ENCODE measurements around the gene RBFOX2. TPM values are rescaled to one million over a fixed set of nuclear protein-coding genes. Genes with fewer than 3 reads are reported as not detected.
"Not testable (repeated sequence)": the region's sequence is repeated elsewhere in the genome, so short reads cannot be mapped to it uniquely, and the experiment has no call there.

RBFOX2 gene
- total RNA-seq, 1 donor from 2014 or later, result 126 TPM

GRCh38 chr22:36064358-36064757, 35.7 kb upstream of the RBFOX2 start:
- TF ChIP-seq CTCF (conservative IDR thresholded peaks at IDR 0.05), result no peak
- Mint-ChIP-seq H3K27me3 (ENCODE audit: low read depth) (no peaks in the 10 kb centered on the region), H3K27ac (ENCODE audit: unreplicated experiment) (no peak overlapping the region), H3K4me3 (peak overlapping the region; percentile 85), H3K36me3 (ENCODE audit: low read depth) (no peaks in the 10 kb centered on the region), H3K9me3 (no peaks in the 10 kb centered on the region), H3K4me1 (peaks cover 20% of the 10 kb centered on the region)
- no peak for DNase-seq (ENCODE audit: low read depth, low spot score)

- peaks cover 10% of the 10 kb centered on the region for H3K4me1 Mint-ChIP-seq
- no peak for DNase-seq (ENCODE audit: low read depth, low spot score)
- no peak overlapping the region for H3K27ac Mint-ChIP-seq (ENCODE audit: unreplicated experiment)
- no peak for TF ChIP-seq CTCF (conservative IDR thresholded peaks at IDR 0.05)
- H3K9me3 Mint-ChIP-seq, result no peaks in the 10 kb centered on the region
- H3K36me3 Mint-ChIP-seq (ENCODE audit: low read depth), result peaks cover 3% of the 10 kb centered on the region
- peaks cover 4% of the 10 kb centered on the region for H3K27me3 Mint-ChIP-seq (ENCODE audit: low read depth)
- no peak overlapping the region for H3K4me3 Mint-ChIP-seq
These were observed 28.4 kb upstream of the RBFOX2 start for GRCh38 chr22:36056980-36057379.

GRCh38 chr22:36055376-36056295, 27.0 kb upstream of the RBFOX2 start:
- no peak for TF ChIP-seq CTCF (conservative IDR thresholded peaks at IDR 0.05)
- H3K9me3 Mint-ChIP-seq, result no peaks in the 10 kb centered on the region
- peaks cover 3% of the 10 kb centered on the region for H3K36me3 Mint-ChIP-seq (ENCODE audit: low read depth)
- DNase-seq (ENCODE audit: low read depth, low spot score), result no peak
- peak overlapping the region; percentile 8 for H3K27ac Mint-ChIP-seq (ENCODE audit: unreplicated experiment)
- H3K4me1 Mint-ChIP-seq, result peaks cover 10% of the 10 kb centered on the region
- H3K27me3 Mint-ChIP-seq (ENCODE audit: low read depth), result peaks cover 4% of the 10 kb centered on the region
- H3K4me3 Mint-ChIP-seq, result no peak overlapping the region

GRCh38 chr22:36054446-36054845, 25.8 kb upstream of the RBFOX2 start:
- H3K4me1 Mint-ChIP-seq, result peaks cover 10% of the 10 kb centered on the region
- H3K27ac Mint-ChIP-seq (ENCODE audit: unreplicated experiment); H3K4me3 Mint-ChIP-seq; H3K27me3 Mint-ChIP-seq (ENCODE audit: low read depth); DNase-seq (ENCODE audit: low read depth, low spot score); H3K36me3 Mint-ChIP-seq (ENCODE audit: low read depth); H3K9me3 Mint-ChIP-seq: not testable (repeated sequence)

GRCh38 chr22:36053242-36054147, 24.9 kb upstream of the RBFOX2 start:
- Mint-ChIP-seq H3K9me3 (no peaks in the 10 kb centered on the region), H3K4me3 (no peak overlapping the region), H3K4me1 (peaks cover 10% of the 10 kb centered on the region), H3K27ac (ENCODE audit: unreplicated experiment) (no peak overlapping the region), H3K36me3 (ENCODE audit: low read depth) (peaks cover 3% of the 10 kb centered on the region), H3K27me3 (ENCODE audit: low read depth) (peaks cover 4% of the 10 kb centered on the region)
- no peak for DNase-seq (ENCODE audit: low read depth, low spot score)
- no peak for TF ChIP-seq CTCF (conservative IDR thresholded peaks at IDR 0.05)

Data from neural crest cell (in vitro differentiated cells).